GM21723 (cell line): ENCODE measurements around the gene FBXL14.

Experiments used
- ATAC-seq: cut with Tn5 transposase; IDR thresholded peaks from one replicate; pipeline ENCODE4 v1.9.1; 2021; ENCODE audit warnings: mild to moderate bottlenecking, moderate library complexity; ENCODE audit not compliant: unreplicated experiment

The FBXL14 gene

GRCh38 chr12:1594261-1595025 lies at the start of gene FBXL14:
Gene FBXL14, minus strand, starts transcription at chr12:1594581. Its CDS starts 515 bp downstream, at chr12:1594066.
- ATAC-seq = peak; percentile 53

- ATAC-seq = no peak
Measured at GRCh38 chr12:1643905-1644533, 49.6 kb upstream of the FBXL14 start.

- no peak for ATAC-seq
Measured at GRCh38 chr12:1643043-1643442, 48.7 kb upstream of the FBXL14 start.

- no peak for ATAC-seq
Measured at GRCh38 chr12:1642513-1642912, 48.1 kb upstream of the FBXL14 start.

- ATAC-seq = no peak
Measured at GRCh38 chr12:1640328-1641234, 46.2 kb upstream of the FBXL14 start.

GRCh38 chr12:1639538-1639937 lies 45.2 kb upstream of the FBXL14 start:
- ATAC-seq = no peak

GRCh38 chr12:1638203-1638602 lies 43.8 kb upstream of the FBXL14 start:
- no peak for ATAC-seq

GRCh38 chr12:1635301-1636095 lies 41.1 kb upstream of the FBXL14 start:
- no peak for ATAC-seq

- ATAC-seq = no peak
Measured at GRCh38 chr12:1634590-1635191, 40.3 kb upstream of the FBXL14 start.

- ATAC-seq = no peak
Measured at GRCh38 chr12:1634149-1634548, 39.8 kb upstream of the FBXL14 start.

- ATAC-seq = no peak
Measured at GRCh38 chr12:1633459-1633858, 39.1 kb upstream of the FBXL14 start.

- no peak for ATAC-seq
Measured at GRCh38 chr12:1632702-1633101, 38.3 kb upstream of the FBXL14 start.

- ATAC-seq = no peak
Measured at GRCh38 chr12:1630827-1631591, 36.6 kb upstream of the FBXL14 start.

GRCh38 chr12:1630133-1630826 lies 35.9 kb upstream of the FBXL14 start:
- no peak for ATAC-seq

- no peak for ATAC-seq
Measured at GRCh38 chr12:1629338-1630132, 35.2 kb upstream of the FBXL14 start.

- ATAC-seq = no peak
Measured at GRCh38 chr12:1628666-1629337, 34.4 kb upstream of the FBXL14 start, which contains the start of gene WNT5B. Gene WNT5B, plus strand, starts transcription at chr12:1629231. Its CDS starts 2,124 bp downstream, at chr12:1631355.

GRCh38 chr12:1622406-1622805 lies 28.0 kb upstream of the FBXL14 start:
- ATAC-seq = no peak
